Measurements from ENCODE around the gene SMAD3.

The SMAD3 gene

GRCh38 chr15:67035886-67036285, 29.5 kb upstream of the SMAD3 start:
- in situ Hi-C loops (cut with MboI; ENCODE audit: low sequenced_read_pairs) = no loop called here

- in situ Hi-C loops (cut with MboI; ENCODE audit: low sequenced_read_pairs) = no loop called here
Measured at GRCh38 chr15:67036775-67037555, 28.4 kb upstream of the SMAD3 start.

- in situ Hi-C loops (cut with MboI; ENCODE audit: low sequenced_read_pairs) = no loop called here
Measured at GRCh38 chr15:67037694-67038093, 27.7 kb upstream of the SMAD3 start.

GRCh38 chr15:67038736-67039135, 26.7 kb upstream of the SMAD3 start:
- in situ Hi-C loops (cut with MboI; ENCODE audit: low sequenced_read_pairs) = no loop called here

- in situ Hi-C loops (cut with MboI; ENCODE audit: low sequenced_read_pairs) = no loop called here
Measured at GRCh38 chr15:67039384-67040075, 25.9 kb upstream of the SMAD3 start.

GRCh38 chr15:67040277-67040676, 25.1 kb upstream of the SMAD3 start:
- in situ Hi-C loops (cut with MboI; ENCODE audit: low sequenced_read_pairs) = no loop called here

GRCh38 chr15:67042551-67043142, 22.8 kb upstream of the SMAD3 start:
- in situ Hi-C loops (cut with MboI; ENCODE audit: low sequenced_read_pairs) = no loop called here

- in situ Hi-C loops (cut with MboI; ENCODE audit: low sequenced_read_pairs) = no loop called here
Measured at GRCh38 chr15:67043939-67044771, 21.2 kb upstream of the SMAD3 start.

- in situ Hi-C loops (cut with MboI; ENCODE audit: low sequenced_read_pairs) = no loop called here
Measured at GRCh38 chr15:67047149-67047661, 18.2 kb upstream of the SMAD3 start.

- in situ Hi-C loops (cut with MboI; ENCODE audit: low sequenced_read_pairs) = no loop called here
Measured at GRCh38 chr15:67048281-67049279, 16.8 kb upstream of the SMAD3 start.

GRCh38 chr15:67049351-67050044, 15.9 kb upstream of the SMAD3 start:
- in situ Hi-C loops (cut with MboI; ENCODE audit: low sequenced_read_pairs) = no loop called here

- in situ Hi-C loops (cut with MboI; ENCODE audit: low sequenced_read_pairs) = no loop called here
Measured at GRCh38 chr15:67050062-67050461, 15.3 kb upstream of the SMAD3 start.

- in situ Hi-C loops (cut with MboI; ENCODE audit: low sequenced_read_pairs) = no loop called here
Measured at GRCh38 chr15:67050522-67051087, 14.8 kb upstream of the SMAD3 start.

- in situ Hi-C loops (cut with MboI; ENCODE audit: low sequenced_read_pairs) = no loop called here
Measured at GRCh38 chr15:67051088-67052045, 14.0 kb upstream of the SMAD3 start.

GRCh38 chr15:67054676-67055075, 10.7 kb upstream of the SMAD3 start:
- in situ Hi-C loops (cut with MboI; ENCODE audit: low sequenced_read_pairs) = no loop called here

GRCh38 chr15:67059127-67059553, 6.3 kb upstream of the SMAD3 start:
- in situ Hi-C loops (cut with MboI; ENCODE audit: low sequenced_read_pairs) = no loop called here

GRCh38 chr15:67061811-67062368, 3.5 kb upstream of the SMAD3 start:
- in situ Hi-C loops (cut with MboI; ENCODE audit: low sequenced_read_pairs) = no loop called here

Data from HL-60/S4 treated with phorbol 12-myristate 13-acetate at 8.2 ng/mL for 4 days and 3 days (cell line).